GM12874 (cell line): ENCODE results near the gene TDRD9.

Experiments used
- CTCF ChIP-seq: IDR thresholded peaks from 2 replicates; pipeline ENCODE4 v1.5.1; 2011; ENCODE audit warnings: low read depth, mild to moderate bottlenecking, control low read depth, low read length, moderate library complexity; ENCODE audit not compliant: insufficient read depth

Gene TDRD9

DNA sequence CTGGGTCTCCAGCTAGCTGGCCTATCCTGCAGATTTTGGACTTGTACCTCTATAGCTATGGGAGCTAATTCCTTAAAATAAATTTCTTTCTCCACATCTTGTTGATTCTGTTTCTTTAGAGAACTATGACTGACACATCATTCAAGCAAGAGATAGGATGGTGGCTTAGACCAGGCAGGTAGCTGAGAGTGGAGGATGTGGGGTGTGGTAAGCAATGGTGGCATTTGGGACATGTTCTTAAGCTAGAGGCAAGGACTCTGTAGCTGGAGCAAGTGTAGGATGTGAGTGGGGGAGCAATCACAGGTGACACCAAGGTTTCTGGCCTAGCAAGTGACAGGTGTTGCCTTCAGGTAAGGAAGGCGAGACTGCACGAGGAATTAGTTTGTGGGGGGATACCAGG, 6.8 kb downstream of the TDRD9 start:
- no peak for TF ChIP-seq CTCF

GRCh38 chr14:103941462-103941861, 13.2 kb downstream of the TDRD9 start:
- no peak for TF ChIP-seq CTCF

GRCh38 chr14:103941973-103942736, 13.9 kb downstream of the TDRD9 start, which contains the start of gene RD3L:
TSS of gene RD3L (minus strand) at chr14:103942529. CDS start at chr14:103941695, 834 bp downstream.
- TF ChIP-seq CTCF: no peak

GRCh38 chr14:103943673-103944072, 15.4 kb downstream of the TDRD9 start:
- TF ChIP-seq CTCF: no peak

DNA sequence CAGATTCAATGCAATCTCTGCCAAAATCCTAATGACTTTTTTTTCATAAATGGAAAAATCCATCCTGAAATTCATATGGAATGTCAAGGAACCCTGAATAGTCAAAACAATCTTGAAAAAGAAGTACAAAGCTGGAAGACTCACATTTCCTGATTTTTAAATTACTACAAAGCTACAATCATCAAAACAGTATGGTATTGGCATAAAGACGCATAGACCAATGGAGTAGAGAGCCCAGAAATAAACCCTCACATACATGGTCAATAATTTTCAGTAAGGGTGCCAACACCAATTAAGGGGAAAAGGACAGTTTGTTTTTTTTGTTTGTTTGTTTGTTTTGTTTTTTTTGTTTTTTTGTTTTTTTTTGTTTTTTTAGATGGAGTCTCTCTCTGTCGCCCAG, 18.7 kb downstream of the TDRD9 start:
- TF ChIP-seq CTCF: no peak

- TF ChIP-seq CTCF: no peak
These were observed 20.2 kb downstream of the TDRD9 start for GRCh38 chr14:103948442-103948841.

- no peak for TF ChIP-seq CTCF
These were observed 21.0 kb downstream of the TDRD9 start for GRCh38 chr14:103949131-103949790.
